Adrenal gland (tissue), 12 donors: ENCODE results near the gene METTL26. TPM values are rescaled to one million over a fixed set of nuclear protein-coding genes. Genes with fewer than 3 reads are reported as not detected.

Experiments
- DNase-seq, 7 donors: peaks; one replicate each; pipeline ENCODE4 v3.0.0-alpha.2; 2019 to 2020
- H3K27ac ChIP-seq, 5 donors: fragments of 200-600 bp; sonication (generic) in 4 of 5; 1 replicate in 3 of 5; 2 replicates in 2 of 5; pipeline versions ENCODE4 v1.5.1 to v1.8.0; 2016 to 2020; ENCODE audit warnings: mild to moderate bottlenecking in 1 of 5
- H3K27me3 ChIP-seq: fragments of 200-600 bp; 2 replicates; pipeline ENCODE4 v1.8.0; 2021
- H3K36me3 ChIP-seq, 2 donors: fragments of 200-600 bp; replicated peaks in 1 of 2; 1 replicate in 1 of 2; 2 replicates in 1 of 2; pipeline versions ENCODE4 v1.5.1 to v1.8.0; 2018 to 2022
- H3K4me1 ChIP-seq, 2 donors: fragments of 200-600 bp; replicated peaks in 1 of 2; 1 replicate in 1 of 2; 2 replicates in 1 of 2; pipeline versions ENCODE4 v1.5.1 to v1.8.0; 2018 to 2021
- H3K4me3 ChIP-seq, 4 donors: fragments of 200-600 bp; sonication (generic) in 3 of 4; one replicate each; pipeline ENCODE4 v1.5.1; 2016 to 2018
- H3K9me3 ChIP-seq, 3 donors: fragments of 200-600 bp; sonication (generic) in 1 of 3; replicated peaks in 1 of 3; 1 replicate in 2 of 3; 2 replicates in 1 of 3; pipeline versions ENCODE4 v1.5.1 to v1.8.0; 2016 to 2021
- POLR2A ChIP-seq, 2 donors: fragments of 450-650 bp; IDR thresholded peaks; one replicate each; pipeline ENCODE4 v1.6.1; 2017; ENCODE audit warnings: antibody characterized with exemption in 2 of 2, mild to moderate bottlenecking in 2 of 2, moderate library complexity in 1 of 2
- WGBS, 4 donors: extraction: QIAGEN DNeasy Blood & Tissue Kit in 2 of 4; methylation state at CpG; one replicate each; pipeline versions ENCODE4 v1.1.5 to v1.1.7; 2013 to 2017; 5-methylcytosine and 5-hydroxymethylcytosine counted together
- intact Hi-C, 2 donors: fragments of 100-400 bp; cut with DNase I; formaldehyde crosslinking; loops; one replicate each; pipeline versions ENCODE4 v1.14.1 to v1.15.0; 2022 to 2023
- polyA plus RNA-seq, 3 donors: library from polyadenylated mRNA; stranded (reverse); fragments of 200-250 nt in 2 of 3; fragments of 350-450 nt in 1 of 3; fragmentation: Illumina TruSeq in 1 of 3; extraction: RNeasy Lipid Tissue Mini Kit (QIAGEN cat#74804) in 1 of 3; gene quantifications; one replicate each; pipeline ENCODE4 v1.2.3, GENCODE V29; 2013 to 2014
- total RNA-seq, 9 donors: library from RNA; depleted of rRNA in 4 of 9; stranded (reverse); fragments of >200 nt in 4 of 9; fragments of 120-200 nt in 1 of 9; fragmentation: NEBNext Ultra II Directional in 1 of 9; extraction: Animal tissue kit (Norgen Biotek cat#: 25700) in 1 of 9; gene quantifications; one replicate each; pipeline versions ENCODE4 v1.1.0 to v1.2.4, GENCODE V29; 2013 to 2023
- TF ChIP-seq, protein P1 (sequence below), 6 experiments: fragments of 450-650 bp in 4 of 6; fragments of 200-600 bp in 2 of 6; sonication (generic) in 1 of 6; IDR thresholded peaks; 1 replicate in 5 of 6; 2 replicates in 1 of 6; pipeline versions ENCODE4 v1.5.1 to v1.8.0; 2016 to 2021; ENCODE audit warnings: antibody characterized with exemption in 6 of 6, mild to moderate bottlenecking in 2 of 6, moderate library complexity in 1 of 6
- donor health status: healthy with polysubstance abuse.
- donor health status: Bipolar disorder and iron deficiency.
- donor health status: DM: yes; HTN: yes; CAD: no.
- donor health status: DM: no; HTN: no; CAD: no.
- donor health status: DM: no; HTN: no; CAD: no.
- donor health status: DM: yes; HTN: yes; CAD: no.

Gene METTL26
- total and polyA plus RNA-seq, 12 donors = 40.4 to 403 (median 130) TPM

DNA sequence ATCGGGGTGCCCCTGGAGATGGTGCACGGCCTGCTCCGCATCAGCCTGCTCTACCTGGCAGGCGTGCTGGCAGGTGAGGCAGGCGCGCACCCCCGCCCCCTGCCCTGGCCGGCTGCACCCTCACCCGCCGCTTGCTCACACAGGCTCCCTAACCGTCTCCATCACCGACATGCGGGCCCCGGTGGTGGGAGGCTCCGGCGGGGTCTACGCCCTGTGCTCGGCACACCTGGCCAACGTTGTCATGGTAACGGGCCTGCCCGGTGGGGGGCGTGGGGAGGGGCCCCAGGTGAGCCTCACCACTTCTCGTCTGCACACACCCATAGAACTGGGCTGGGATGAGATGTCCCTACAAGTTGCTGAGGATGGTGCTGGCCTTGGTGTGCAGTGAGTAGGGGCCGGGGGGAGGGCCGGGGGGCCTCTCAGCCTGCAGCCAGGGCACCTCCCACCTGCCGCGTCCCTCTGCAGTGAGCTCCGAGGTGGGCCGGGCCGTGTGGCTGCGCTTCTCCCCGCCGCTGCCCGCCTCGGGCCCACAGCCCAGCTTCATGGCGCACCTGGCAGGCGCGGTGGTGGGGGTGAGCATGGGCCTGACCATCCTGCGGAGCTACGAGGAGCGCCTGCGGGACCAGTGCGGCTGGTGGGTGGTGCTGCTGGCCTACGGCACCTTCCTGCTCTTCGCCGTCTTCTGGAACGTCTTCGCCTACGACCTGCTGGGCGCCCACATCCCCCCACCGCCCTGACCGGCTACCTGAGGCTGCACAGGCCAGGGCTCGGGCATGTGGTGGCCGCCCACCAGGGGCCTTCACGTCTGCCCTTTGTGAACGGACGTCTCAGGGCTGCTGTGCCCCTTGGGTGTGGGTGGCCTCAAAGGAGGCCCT, 41.4 kb upstream of the METTL26 start:
- Histone ChIP-seq H3K27ac (no peak overlapping the region), H3K27me3 (no peaks in the 10 kb centered on the region), H3K4me3 (no peak overlapping the region), H3K4me1 (peaks cover 25 to 33% of the 10 kb centered on the region in 2 donors), H3K9me3 (no peaks in the 10 kb centered on the region), H3K36me3 (peaks cover 0 to 25% of the 10 kb centered on the region in 2 donors)
- WGBS, 4 donors = 64 to 90% (median 76%) methylated on average over 10 to 57 of the region's 57 CpGs
- DNase-seq = no peak
- TF ChIP-seq POLR2A (IDR thresholded peaks at IDR 0.05) = no peak
- TF ChIP-seq, protein P1, sequence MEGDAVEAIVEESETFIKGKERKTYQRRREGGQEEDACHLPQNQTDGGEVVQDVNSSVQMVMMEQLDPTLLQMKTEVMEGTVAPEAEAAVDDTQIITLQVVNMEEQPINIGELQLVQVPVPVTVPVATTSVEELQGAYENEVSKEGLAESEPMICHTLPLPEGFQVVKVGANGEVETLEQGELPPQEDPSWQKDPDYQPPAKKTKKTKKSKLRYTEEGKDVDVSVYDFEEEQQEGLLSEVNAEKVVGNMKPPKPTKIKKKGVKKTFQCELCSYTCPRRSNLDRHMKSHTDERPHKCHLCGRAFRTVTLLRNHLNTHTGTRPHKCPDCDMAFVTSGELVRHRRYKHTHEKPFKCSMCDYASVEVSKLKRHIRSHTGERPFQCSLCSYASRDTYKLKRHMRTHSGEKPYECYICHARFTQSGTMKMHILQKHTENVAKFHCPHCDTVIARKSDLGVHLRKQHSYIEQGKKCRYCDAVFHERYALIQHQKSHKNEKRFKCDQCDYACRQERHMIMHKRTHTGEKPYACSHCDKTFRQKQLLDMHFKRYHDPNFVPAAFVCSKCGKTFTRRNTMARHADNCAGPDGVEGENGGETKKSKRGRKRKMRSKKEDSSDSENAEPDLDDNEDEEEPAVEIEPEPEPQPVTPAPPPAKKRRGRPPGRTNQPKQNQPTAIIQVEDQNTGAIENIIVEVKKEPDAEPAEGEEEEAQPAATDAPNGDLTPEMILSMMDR (IDR thresholded peaks at IDR 0.05) = no peak
- intact Hi-C loops = no loop called here

DNA sequence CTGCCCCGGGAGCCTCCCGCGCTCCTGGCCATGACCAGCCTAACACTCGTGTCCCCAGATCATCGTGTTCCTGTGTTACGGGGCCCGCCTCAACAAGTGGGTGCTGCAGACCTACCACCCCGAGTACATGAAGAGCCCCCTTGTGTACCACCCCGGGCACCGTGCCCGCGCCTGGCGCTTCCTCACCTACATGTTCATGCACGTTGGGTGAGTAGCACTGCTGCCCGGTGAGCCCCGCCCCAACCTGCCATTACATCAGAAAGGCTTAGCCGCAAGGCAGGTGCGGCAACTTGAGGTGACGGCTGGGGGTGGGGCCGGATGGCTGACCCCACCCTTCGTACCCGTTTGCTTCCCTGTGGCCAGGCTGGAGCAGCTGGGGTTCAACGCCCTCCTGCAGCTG, 40.8 kb upstream of the METTL26 start:
- Histone ChIP-seq H3K27ac (no peak overlapping the region), H3K4me1 (peaks cover 25 to 26% of the 10 kb centered on the region in 2 donors), H3K36me3 (peaks cover 0 to 25% of the 10 kb centered on the region in 2 donors), H3K4me3 (no peak overlapping the region), H3K9me3 (no peaks in the 10 kb centered on the region), H3K27me3 (no peaks in the 10 kb centered on the region)
- no peak for DNase-seq
- intact Hi-C loops = no loop called here
- TF ChIP-seq, protein P1 (IDR thresholded peaks at IDR 0.05) = no peak
- TF ChIP-seq POLR2A (IDR thresholded peaks at IDR 0.05) = no peak
- WGBS, 4 donors = 70 to 91% (median 77%) methylated on average over 4 to 23 of the region's 23 CpGs

DNA sequence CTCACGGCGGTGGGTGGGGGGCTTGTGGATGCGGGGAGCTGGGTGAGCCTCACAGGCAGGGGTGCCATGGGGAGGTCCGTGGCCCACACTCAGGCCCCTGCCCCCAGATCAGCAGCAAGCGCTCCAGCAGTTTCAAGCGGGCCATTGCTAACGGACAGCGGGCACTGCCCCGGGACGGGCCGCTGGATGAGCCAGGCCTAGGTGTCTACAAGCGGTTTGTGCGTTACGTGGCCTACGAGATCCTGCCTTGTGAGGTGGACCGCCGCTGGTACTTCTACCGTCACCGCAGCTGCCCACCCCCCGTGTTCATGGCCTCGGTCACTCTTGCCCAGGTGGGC, 40.4 kb upstream of the METTL26 start:
- H3K27me3 ChIP-seq = no peaks in the 10 kb centered on the region
- TF ChIP-seq, protein P1 (IDR thresholded peaks at IDR 0.05) = no peak
- no peak for TF ChIP-seq POLR2A (IDR thresholded peaks at IDR 0.05)
- 89 to 93% (median 91%) methylated on average over 10 to 21 of the region's 21 CpGs for WGBS, 4 donors

DNA sequence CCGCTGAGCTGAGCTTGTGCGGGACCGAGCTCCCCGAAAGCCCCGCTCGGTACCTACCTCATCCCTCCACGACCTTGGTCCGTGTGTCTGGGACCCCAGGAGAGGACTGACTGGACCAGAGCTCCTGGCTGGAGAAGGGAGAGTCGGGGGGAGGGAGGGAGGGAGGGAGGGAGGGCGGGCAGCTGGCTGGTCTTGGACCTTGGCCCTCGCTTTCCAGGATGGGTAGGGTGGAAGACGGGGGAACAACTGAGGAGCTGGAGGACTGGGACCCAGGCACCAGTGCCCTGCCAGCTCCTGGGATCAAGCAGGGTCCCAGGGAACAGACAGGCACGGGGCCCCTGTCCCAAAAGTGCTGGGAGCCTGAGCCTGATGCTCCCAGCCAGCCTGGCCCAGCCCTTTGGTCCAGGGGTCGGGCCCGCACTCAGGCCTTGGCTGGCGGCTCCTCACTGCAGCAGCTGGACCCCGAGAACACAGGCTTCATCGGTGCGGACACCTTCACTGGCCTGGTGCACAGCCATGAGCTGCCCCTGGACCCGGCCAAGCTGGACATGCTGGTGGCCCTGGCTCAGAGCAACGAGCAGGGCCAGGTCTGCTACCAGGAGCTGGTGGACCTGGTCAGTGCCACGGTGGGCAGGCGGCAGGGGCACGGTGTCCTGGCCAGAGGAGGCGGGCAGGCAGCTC, 39.9 kb upstream of the METTL26 start:
- TF ChIP-seq POLR2A (IDR thresholded peaks at IDR 0.05) = no peak
- TF ChIP-seq, protein P1 (IDR thresholded peaks at IDR 0.05) = no peak
- Histone ChIP-seq H3K27ac (peak overlapping the region in 1 of 5 donors; percentile 77), H3K4me1 (peaks cover 17 to 19% of the 10 kb centered on the region in 2 donors), H3K27me3 (no peaks in the 10 kb centered on the region), H3K9me3 (no peaks in the 10 kb centered on the region), H3K4me3 (peak overlapping the region in 1 of 4 donors; percentile 51), H3K36me3 (peaks cover 0 to 27% of the 10 kb centered on the region in 2 donors)
- intact Hi-C loops = no loop called here
- DNase-seq = no peak
- 19 to 48% (median 32%) methylated on average over 3 to 25 of the region's 25 CpGs for WGBS, 4 donors

More for the DNA sequence above, 40.4 kb upstream of the METTL26 start:
- H3K36me3 ChIP-seq = peaks cover 0 to 25% of the 10 kb centered on the region in 2 donors
- no peak for DNase-seq
- H3K4me3 ChIP-seq = no peak overlapping the region
- H3K4me1 ChIP-seq = peaks cover 23 to 24% of the 10 kb centered on the region in 2 donors
- intact Hi-C loops = no loop called here
- no peak overlapping the region for H3K27ac ChIP-seq
- H3K9me3 ChIP-seq = no peaks in the 10 kb centered on the region
